GM18508 (cell line): ENCODE results near the gene KLHL26.

Experiments used
- ATAC-seq: cut with Tn5 transposase; IDR thresholded peaks from one replicate; pipeline ENCODE4 v1.9.1; 2021; ENCODE audit warnings: moderate number of reproducible peaks; ENCODE audit not compliant: insufficient read depth, unreplicated experiment

Gene KLHL26

GRCh38 chr19:18612051-18612771 lies 24.6 kb upstream of the KLHL26 start:
- ATAC-seq = no peak

GRCh38 chr19:18612772-18613588 lies 23.8 kb upstream of the KLHL26 start, which contains the start of gene TMEM59L:
Gene TMEM59L, plus strand, starts transcription at chr19:18612870. Its CDS starts 89 bp downstream, at chr19:18612959.
- no peak for ATAC-seq

GRCh38 chr19:18613589-18614234 lies 23.1 kb upstream of the KLHL26 start:
- no peak for ATAC-seq

- no peak for ATAC-seq
Measured at GRCh38 chr19:18616023-18616422, 20.8 kb upstream of the KLHL26 start.

GRCh38 chr19:18617562-18617961 lies 19.3 kb upstream of the KLHL26 start:
- no peak for ATAC-seq

- no peak for ATAC-seq
Measured at GRCh38 chr19:18618236-18618635, 18.6 kb upstream of the KLHL26 start.

GRCh38 chr19:18620311-18620710 lies 16.5 kb upstream of the KLHL26 start:
- ATAC-seq = no peak

GRCh38 chr19:18620902-18621301 lies 15.9 kb upstream of the KLHL26 start:
- no peak for ATAC-seq

- ATAC-seq = no peak
Measured at GRCh38 chr19:18626906-18627305, 9.9 kb upstream of the KLHL26 start.

GRCh38 chr19:18629166-18630088 lies 7.4 kb upstream of the KLHL26 start:
- no peak for ATAC-seq

GRCh38 chr19:18633321-18633720 lies 3.5 kb upstream of the KLHL26 start:
- no peak for ATAC-seq

GRCh38 chr19:18634612-18635297 lies 2.1 kb upstream of the KLHL26 start:
- ATAC-seq = no peak

- no peak for ATAC-seq
Measured at GRCh38 chr19:18635831-18636182, 1.0 kb upstream of the KLHL26 start.

GRCh38 chr19:18636183-18636968 lies 452 bp upstream of the KLHL26 start:
- peak; percentile 72 for ATAC-seq

- no peak for ATAC-seq
Measured at GRCh38 chr19:18637673-18638630, 1.1 kb downstream of the KLHL26 start.

GRCh38 chr19:18639706-18640243 lies 2.9 kb downstream of the KLHL26 start:
- ATAC-seq = no peak
